ENCODE results near the gene RNASET2. TPM values are rescaled to one million over a fixed set of nuclear protein-coding genes. Genes with fewer than 3 reads are reported as not detected.

The RNASET2 gene
- total RNA-seq, 1 donor from 2014 or later = 139 TPM

- Histone ChIP-seq H3K27me3 (ENCODE audit: control insufficient read depth, insufficient read depth, low read length) (no peaks in the 10 kb centered on the region), H3K4me3 (ENCODE audit: low read depth, low read length) (no peak overlapping the region), H3K36me3 (ENCODE audit: control insufficient read depth, insufficient read depth, low read length) (no peaks in the 10 kb centered on the region)
- no peak for TF ChIP-seq CTCF (IDR thresholded peaks at IDR 0.05; ENCODE audit: insufficient read depth, low read length, poor library complexity, severe bottlenecking)
- no peak for DNase-seq (ENCODE audit: low read depth)
Measured at GRCh38 chr6:166935353-166935752, 21.0 kb downstream of the RNASET2 start.

GRCh38 chr6:166934174-166934573, 22.2 kb downstream of the RNASET2 start:
- no peak for DNase-seq (ENCODE audit: low read depth)
- Histone ChIP-seq H3K4me3 (ENCODE audit: low read depth, low read length) (no peak overlapping the region), H3K36me3 (ENCODE audit: control insufficient read depth, insufficient read depth, low read length) (no peaks in the 10 kb centered on the region), H3K27me3 (ENCODE audit: control insufficient read depth, insufficient read depth, low read length) (no peaks in the 10 kb centered on the region)
- no peak for TF ChIP-seq CTCF (IDR thresholded peaks at IDR 0.05; ENCODE audit: insufficient read depth, low read length, poor library complexity, severe bottlenecking)

- H3K36me3 ChIP-seq (ENCODE audit: control insufficient read depth, insufficient read depth, low read length) = no peaks in the 10 kb centered on the region
- no peak for DNase-seq (ENCODE audit: low read depth)
- TF ChIP-seq CTCF (IDR thresholded peaks at IDR 0.05; ENCODE audit: insufficient read depth, low read length, poor library complexity, severe bottlenecking) = no peak
- no peak overlapping the region for H3K4me3 ChIP-seq (ENCODE audit: low read depth, low read length)
- no peaks in the 10 kb centered on the region for H3K27me3 ChIP-seq (ENCODE audit: control insufficient read depth, insufficient read depth, low read length)
Measured at GRCh38 chr6:166933396-166933795, 23.0 kb downstream of the RNASET2 start.

- H3K36me3 ChIP-seq (ENCODE audit: control insufficient read depth, insufficient read depth, low read length) = peaks cover 3% of the 10 kb centered on the region
- no peak for TF ChIP-seq CTCF (IDR thresholded peaks at IDR 0.05; ENCODE audit: insufficient read depth, low read length, poor library complexity, severe bottlenecking)
- no peak for DNase-seq (ENCODE audit: low read depth)
- no peak overlapping the region for H3K4me3 ChIP-seq (ENCODE audit: low read depth, low read length)
- no peaks in the 10 kb centered on the region for H3K27me3 ChIP-seq (ENCODE audit: control insufficient read depth, insufficient read depth, low read length)
Measured at GRCh38 chr6:166932616-166933015, 23.7 kb downstream of the RNASET2 start.

- H3K36me3 ChIP-seq (ENCODE audit: control insufficient read depth, insufficient read depth, low read length) = peaks cover 4% of the 10 kb centered on the region
- no peak for TF ChIP-seq CTCF (IDR thresholded peaks at IDR 0.05; ENCODE audit: insufficient read depth, low read length, poor library complexity, severe bottlenecking)
- no peak overlapping the region for H3K4me3 ChIP-seq (ENCODE audit: low read depth, low read length)
- no peaks in the 10 kb centered on the region for H3K27me3 ChIP-seq (ENCODE audit: control insufficient read depth, insufficient read depth, low read length)
- DNase-seq (ENCODE audit: low read depth) = no peak
Measured at GRCh38 chr6:166932116-166932515, 24.2 kb downstream of the RNASET2 start.

- no peak overlapping the region for H3K4me3 ChIP-seq (ENCODE audit: low read depth, low read length)
- DNase-seq (ENCODE audit: low read depth) = no peak
- peaks cover 4% of the 10 kb centered on the region for H3K36me3 ChIP-seq (ENCODE audit: control insufficient read depth, insufficient read depth, low read length)
- no peaks in the 10 kb centered on the region for H3K27me3 ChIP-seq (ENCODE audit: control insufficient read depth, insufficient read depth, low read length)
- no peak for TF ChIP-seq CTCF (IDR thresholded peaks at IDR 0.05; ENCODE audit: insufficient read depth, low read length, poor library complexity, severe bottlenecking)
Measured at GRCh38 chr6:166931426-166931970, 24.9 kb downstream of the RNASET2 start.
